ENCODE results near the gene SCFD2. TPM values are rescaled to one million over a fixed set of nuclear protein-coding genes. Genes with fewer than 3 reads are reported as not detected.
"Not testable (repeated sequence)": the region's sequence is repeated elsewhere in the genome, so short reads cannot be mapped to it uniquely, and the experiment has no call there.

SCFD2 gene
- total RNA-seq, 4 donors from 2014 or later, result 8.9 to 16.0 (median 14.8) TPM

DNA sequence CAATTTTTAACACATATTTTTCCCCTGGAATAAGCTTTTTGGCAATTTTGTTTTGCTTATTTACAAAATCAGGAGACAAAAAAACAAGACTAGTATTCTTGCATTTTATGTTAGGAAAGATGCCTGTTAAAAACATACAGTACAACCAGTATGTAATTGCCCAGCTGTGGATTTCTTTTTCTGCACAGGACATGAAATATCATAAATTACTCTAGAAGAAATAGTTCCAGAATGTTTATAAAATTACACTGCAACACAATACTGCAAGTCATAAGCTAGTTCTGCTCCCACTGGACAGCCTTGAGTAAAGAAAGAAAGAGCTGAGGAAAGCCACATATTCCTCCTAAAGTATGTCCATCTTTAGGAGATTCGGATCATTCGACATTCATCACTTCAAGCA is 133.5 kb downstream of the SCFD2 start:
- Histone ChIP-seq H3K4me1 (no peaks in the 10 kb centered on the region), H3K27ac (no peak overlapping the region), H3K4me3 (no peak overlapping the region), H3K36me3 (no peaks in the 10 kb centered on the region), H3K9me3 (no peaks in the 10 kb centered on the region), H3K27me3 (no peaks in the 10 kb centered on the region)
- no peak for TF ChIP-seq POLR2A (IDR thresholded peaks at IDR 0.05)
- TF ChIP-seq, protein P1, sequence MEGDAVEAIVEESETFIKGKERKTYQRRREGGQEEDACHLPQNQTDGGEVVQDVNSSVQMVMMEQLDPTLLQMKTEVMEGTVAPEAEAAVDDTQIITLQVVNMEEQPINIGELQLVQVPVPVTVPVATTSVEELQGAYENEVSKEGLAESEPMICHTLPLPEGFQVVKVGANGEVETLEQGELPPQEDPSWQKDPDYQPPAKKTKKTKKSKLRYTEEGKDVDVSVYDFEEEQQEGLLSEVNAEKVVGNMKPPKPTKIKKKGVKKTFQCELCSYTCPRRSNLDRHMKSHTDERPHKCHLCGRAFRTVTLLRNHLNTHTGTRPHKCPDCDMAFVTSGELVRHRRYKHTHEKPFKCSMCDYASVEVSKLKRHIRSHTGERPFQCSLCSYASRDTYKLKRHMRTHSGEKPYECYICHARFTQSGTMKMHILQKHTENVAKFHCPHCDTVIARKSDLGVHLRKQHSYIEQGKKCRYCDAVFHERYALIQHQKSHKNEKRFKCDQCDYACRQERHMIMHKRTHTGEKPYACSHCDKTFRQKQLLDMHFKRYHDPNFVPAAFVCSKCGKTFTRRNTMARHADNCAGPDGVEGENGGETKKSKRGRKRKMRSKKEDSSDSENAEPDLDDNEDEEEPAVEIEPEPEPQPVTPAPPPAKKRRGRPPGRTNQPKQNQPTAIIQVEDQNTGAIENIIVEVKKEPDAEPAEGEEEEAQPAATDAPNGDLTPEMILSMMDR (IDR thresholded peaks at IDR 0.05 in 4 of 5, conservative IDR thresholded peaks at IDR 0.05 in 1 of 5), result no peak
- in situ Hi-C loops (cut with MboI; ENCODE audit: low sequenced_read_pairs in 4 of 4), result loop anchor here in 1 of 4 donors (25.0 kb wide), 1 partner anchor 105 kb away; no protein-coding TSS in a partner anchor
- no peak for ATAC-seq
- intact Hi-C loops (cut with DNase I; ENCODE audit: low total_unique reads), result no loop called here
- DNase-seq, result no peak

DNA sequence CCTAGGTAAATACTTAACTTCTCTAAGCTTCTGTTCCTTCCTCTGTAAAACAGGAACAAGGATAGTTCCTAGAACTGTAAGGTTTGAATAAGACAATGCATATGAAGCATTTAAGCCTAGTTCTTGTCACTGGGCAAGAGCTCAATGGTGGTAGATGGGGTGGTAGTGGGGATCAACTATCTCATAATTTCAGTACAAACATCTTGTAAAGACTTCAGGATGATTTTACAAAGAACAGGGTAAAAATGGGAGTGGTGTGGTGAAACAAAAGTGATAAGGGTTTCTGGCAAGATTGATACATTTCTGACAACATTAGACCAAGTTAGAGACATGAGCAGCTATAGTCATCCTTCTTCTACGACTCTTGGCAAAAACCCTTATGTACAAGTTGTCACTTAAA is 137.8 kb downstream of the SCFD2 start:
- H3K27ac ChIP-seq, result no peak overlapping the region
- H3K9me3 ChIP-seq, result no peaks in the 10 kb centered on the region
- no peak for ATAC-seq
- H3K4me1 ChIP-seq, result no peaks in the 10 kb centered on the region
- H3K27me3 ChIP-seq, result no peaks in the 10 kb centered on the region
- in situ Hi-C loops (cut with MboI; ENCODE audit: low sequenced_read_pairs in 4 of 4) (loop anchor here in 1 of 4 donors (25.0 kb wide), 1 partner anchor 109 kb away; no protein-coding TSS in a partner anchor), intact Hi-C loops (cut with DNase I; ENCODE audit: low total_unique reads) (no loop called here)
- H3K36me3 ChIP-seq, result no peaks in the 10 kb centered on the region
- no peak for TF ChIP-seq POLR2A (IDR thresholded peaks at IDR 0.05)
- TF ChIP-seq, protein P1 (IDR thresholded peaks at IDR 0.05 in 4 of 5, conservative IDR thresholded peaks at IDR 0.05 in 1 of 5), result no peak
- no peak for DNase-seq
- H3K4me3 ChIP-seq, result no peak overlapping the region

DNA sequence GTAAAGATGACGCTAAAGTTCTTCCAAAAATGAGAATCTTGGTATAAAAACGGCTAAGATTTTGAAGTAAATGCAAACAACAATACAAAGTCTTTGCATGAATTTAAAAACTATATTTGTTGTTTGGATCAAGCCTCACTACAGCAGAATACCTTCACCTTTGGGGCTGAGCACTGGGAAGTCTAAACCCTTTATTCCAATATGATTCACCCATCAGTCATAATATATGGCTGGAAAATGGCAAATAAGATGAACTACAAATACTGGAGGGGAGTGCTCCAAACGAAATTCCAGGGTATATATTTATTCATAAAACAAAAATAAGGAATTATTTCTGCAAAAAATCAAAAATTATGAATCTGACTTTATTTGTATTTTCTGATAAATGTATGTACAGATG is 138.4 kb downstream of the SCFD2 start:
- Histone ChIP-seq H3K27ac (no peak overlapping the region), H3K4me3 (no peak overlapping the region), H3K36me3 (no peaks in the 10 kb centered on the region), H3K9me3 (no peaks in the 10 kb centered on the region), H3K4me1 (no peaks in the 10 kb centered on the region), H3K27me3 (no peaks in the 10 kb centered on the region)
- in situ Hi-C loops (cut with MboI; ENCODE audit: low sequenced_read_pairs in 4 of 4) (loop anchor here in 1 of 4 donors (25.0 kb wide), 1 partner anchor 110 kb away; no protein-coding TSS in a partner anchor), intact Hi-C loops (cut with DNase I; ENCODE audit: low total_unique reads) (no loop called here)
- DNase-seq (no peak), ATAC-seq (no peak)
- TF ChIP-seq, protein P1 (IDR thresholded peaks at IDR 0.05 in 4 of 5, conservative IDR thresholded peaks at IDR 0.05 in 1 of 5), result no peak
- no peak for TF ChIP-seq POLR2A (IDR thresholded peaks at IDR 0.05)

DNA sequence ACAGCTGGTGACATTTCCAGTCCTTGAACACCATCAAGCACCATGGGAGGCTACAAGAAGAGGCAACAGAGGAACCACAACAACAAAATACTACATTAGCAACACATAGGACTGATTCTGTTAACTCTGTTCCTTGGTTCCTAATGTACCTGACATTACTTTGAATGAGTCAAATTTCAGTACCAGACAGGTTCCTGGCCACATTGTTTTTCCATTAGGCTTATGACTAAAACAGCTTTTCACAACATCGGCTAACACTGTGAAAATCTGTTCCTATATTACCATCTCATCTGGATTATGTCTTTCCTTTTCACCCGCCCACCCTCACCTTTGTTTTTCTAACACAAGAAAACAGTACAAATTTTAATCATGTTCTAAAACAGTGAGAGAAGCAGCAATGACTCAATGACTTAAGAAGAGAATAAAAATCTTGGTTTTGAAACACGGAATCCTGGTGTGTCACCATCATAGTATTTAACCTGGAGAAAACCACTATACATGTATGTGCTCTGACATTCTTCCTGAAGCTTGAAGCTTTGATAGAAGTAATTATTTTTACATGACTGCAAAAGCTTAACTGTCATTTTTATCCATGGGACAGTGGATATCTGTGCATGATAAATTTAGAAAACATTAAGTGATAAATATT is 143.9 kb downstream of the SCFD2 start:
- intact Hi-C loops (cut with DNase I; ENCODE audit: low total_unique reads), result no loop called here
- Histone ChIP-seq H3K4me3 (no peak overlapping the region), H3K9me3 (no peaks in the 10 kb centered on the region), H3K36me3 (no peaks in the 10 kb centered on the region), H3K27me3 (no peaks in the 10 kb centered on the region), H3K27ac (no peak overlapping the region), H3K4me1 (no peaks in the 10 kb centered on the region)
- in situ Hi-C loops (cut with MboI; ENCODE audit: low sequenced_read_pairs in 4 of 4), result no loop called here
- DNase-seq (no peak), ATAC-seq (no peak)
- TF ChIP-seq POLR2A (IDR thresholded peaks at IDR 0.05), result no peak
- TF ChIP-seq, protein P1 (IDR thresholded peaks at IDR 0.05 in 4 of 5, conservative IDR thresholded peaks at IDR 0.05 in 1 of 5), result no peak

DNA sequence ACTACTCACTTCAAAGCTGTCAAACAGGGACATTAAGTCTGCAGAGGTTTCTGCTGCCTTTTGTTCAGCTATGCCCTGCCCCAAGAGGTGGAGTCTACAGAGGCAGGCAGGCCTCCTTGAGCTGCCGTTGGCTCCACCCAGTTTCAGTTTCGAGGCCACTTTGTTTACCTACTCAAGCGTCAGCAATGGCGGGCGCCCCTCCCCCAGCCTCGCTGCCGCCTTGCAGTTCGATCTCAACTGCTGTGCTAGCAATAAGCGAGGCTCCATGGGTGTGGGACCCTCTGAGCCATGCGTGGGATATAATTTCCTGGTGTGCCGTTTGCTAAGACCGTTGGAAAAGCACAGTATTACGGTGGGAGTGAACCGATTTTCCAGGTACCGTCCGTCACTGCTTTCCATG is 146.7 kb downstream of the SCFD2 start:
- DNase-seq; intact Hi-C loops (cut with DNase I; ENCODE audit: low total_unique reads); ATAC-seq; H3K27me3 ChIP-seq; in situ Hi-C loops (cut with MboI; ENCODE audit: low sequenced_read_pairs in 4 of 4); H3K9me3 ChIP-seq; H3K27ac ChIP-seq; H3K4me3 ChIP-seq; H3K36me3 ChIP-seq; H3K4me1 ChIP-seq: not testable (repeated sequence)
